ENCODE data around the gene LRG1.
"Not testable (repeated sequence)": the region's sequence is repeated elsewhere in the genome, so short reads cannot be mapped to it uniquely, and the experiment has no call there.

Gene LRG1

DNA sequence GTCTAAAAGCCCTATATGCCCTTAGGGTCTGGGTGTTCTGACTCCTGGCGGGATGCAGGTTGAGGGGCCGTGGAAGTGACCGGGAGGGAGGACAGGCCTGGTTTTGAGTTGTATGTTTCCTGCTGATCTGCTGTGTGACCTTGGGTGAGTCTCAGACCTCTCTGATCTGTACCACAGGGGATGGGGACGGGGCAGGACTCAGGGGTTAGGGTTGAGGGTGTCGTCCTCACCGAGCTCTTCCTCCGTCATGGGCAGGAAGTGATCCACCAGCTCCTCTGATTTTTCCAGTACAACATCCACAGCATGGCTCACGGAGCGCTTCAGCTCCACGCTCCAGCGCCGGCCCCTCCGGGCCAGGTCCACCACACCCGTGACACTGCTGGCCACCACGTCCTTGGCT is 11.0 kb downstream of the LRG1 start:
- Histone ChIP-seq H3K36me3 (ENCODE audit: control insufficient read depth in 1 of 2, insufficient read depth in 2 of 2, low read depth in 1 of 2, low read length in 2 of 2) (no peaks in the 10 kb centered on the region), H3K9me3 (ENCODE audit: control insufficient read depth, low read length) (no peaks in the 10 kb centered on the region), H3K4me3 (ENCODE audit: insufficient read depth in 1 of 2, low read depth in 1 of 2, low read length in 2 of 2) (no peak overlapping the region), H2BK12ac (ENCODE audit: low read length in 2 of 2) (no peak overlapping the region), H3K27me3 (ENCODE audit: control insufficient read depth in 1 of 2, insufficient read depth in 1 of 2, low read length in 2 of 2) (peaks cover 20 to 37% of the 10 kb centered on the region in 2 experiments), H3K23ac (ENCODE audit: low read length in 2 of 2) (no peak overlapping the region), H3K4me1 (ENCODE audit: control insufficient read depth, insufficient read depth, low read depth, low read length) (peaks cover 2% of the 10 kb centered on the region), H3K18ac (ENCODE audit: low read depth in 1 of 2, low read length in 2 of 2) (no peak overlapping the region), H4K91ac (ENCODE audit: low read length) (no peak overlapping the region), H3K14ac (ENCODE audit: low read length in 2 of 2) (no peak overlapping the region), H2BK15ac (ENCODE audit: low read depth, poor library complexity, severe bottlenecking) (no peak overlapping the region), H2AK5ac (ENCODE audit: low read length, severe bottlenecking) (no peak overlapping the region), H2AFZ (ENCODE audit: low read depth, low read length) (no peak overlapping the region), H2BK120ac (ENCODE audit: low read depth, low read length) (no peak overlapping the region), H4K8ac (ENCODE audit: low read length) (no peak overlapping the region), H2BK5ac (ENCODE audit: low read depth, low read length, poor library complexity, severe bottlenecking) (no peak overlapping the region), H3K9ac (ENCODE audit: low read length) (no peak overlapping the region), H3K79me1 (replicated peaks; ENCODE audit: low read length, poor library complexity, severe bottlenecking) (no peaks in the 10 kb centered on the region), H3K4ac (ENCODE audit: low read depth in 1 of 2, low read length in 2 of 2) (no peak overlapping the region), H3K4me2 (ENCODE audit: low read length, poor library complexity, severe bottlenecking) (no peak overlapping the region), H3K27ac (ENCODE audit: low read length, poor library complexity, severe bottlenecking) (no peak overlapping the region)
- DNase-seq: no peak
- WGBS: 91% methylated on average over 15 of the region's 15 CpGs

DNA sequence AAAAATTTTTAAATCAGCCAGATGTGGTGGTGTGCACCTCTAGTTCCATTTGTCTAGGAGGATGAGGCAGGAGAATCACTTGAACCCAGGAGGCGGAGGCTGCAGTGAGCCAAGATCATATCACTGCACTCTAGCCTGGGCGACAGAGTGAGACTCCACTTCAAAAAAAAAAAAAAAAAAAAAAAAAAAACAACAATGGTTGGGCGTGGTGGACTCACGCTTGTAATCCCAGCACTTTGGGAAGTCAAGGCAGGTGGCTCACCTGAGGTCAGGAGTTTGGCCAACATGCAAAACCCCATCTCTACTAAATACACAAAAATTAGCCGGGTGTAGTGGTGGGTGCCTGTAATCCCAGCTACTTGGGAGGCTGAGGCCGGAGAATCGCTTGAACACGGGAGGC is 12.5 kb downstream of the LRG1 start:
- WGBS: 97% methylated on average over 8 of the region's 8 CpGs
- not testable (repeated sequence) for H2BK12ac ChIP-seq (ENCODE audit: low read length in 2 of 2); H2BK15ac ChIP-seq (ENCODE audit: low read depth, poor library complexity, severe bottlenecking); H3K23ac ChIP-seq (ENCODE audit: low read length in 2 of 2); H2BK120ac ChIP-seq (ENCODE audit: low read depth, low read length); H3K14ac ChIP-seq (ENCODE audit: low read length in 2 of 2); H3K4me1 ChIP-seq (ENCODE audit: control insufficient read depth, insufficient read depth, low read depth, low read length); H3K9me3 ChIP-seq (ENCODE audit: control insufficient read depth, low read length); H3K79me1 ChIP-seq (replicated peaks; ENCODE audit: low read length, poor library complexity, severe bottlenecking); H2BK5ac ChIP-seq (ENCODE audit: low read depth, low read length, poor library complexity, severe bottlenecking); H3K27ac ChIP-seq (ENCODE audit: low read length, poor library complexity, severe bottlenecking); H3K18ac ChIP-seq (ENCODE audit: low read depth in 1 of 2, low read length in 2 of 2); H2AK5ac ChIP-seq (ENCODE audit: low read length, severe bottlenecking); H3K4me2 ChIP-seq (ENCODE audit: low read length, poor library complexity, severe bottlenecking); H3K4me3 ChIP-seq (ENCODE audit: insufficient read depth in 1 of 2, low read depth in 1 of 2, low read length in 2 of 2); H2AFZ ChIP-seq (ENCODE audit: low read depth, low read length); H4K91ac ChIP-seq (ENCODE audit: low read length); H3K36me3 ChIP-seq (ENCODE audit: control insufficient read depth in 1 of 2, insufficient read depth in 2 of 2, low read depth in 1 of 2, low read length in 2 of 2); DNase-seq; H3K4ac ChIP-seq (ENCODE audit: low read depth in 1 of 2, low read length in 2 of 2); H3K9ac ChIP-seq (ENCODE audit: low read length); H4K8ac ChIP-seq (ENCODE audit: low read length)
- peaks cover 14 to 27% of the 10 kb centered on the region in 2 experiments for H3K27me3 ChIP-seq (ENCODE audit: control insufficient read depth in 1 of 2, insufficient read depth in 1 of 2, low read length in 2 of 2)

DNA sequence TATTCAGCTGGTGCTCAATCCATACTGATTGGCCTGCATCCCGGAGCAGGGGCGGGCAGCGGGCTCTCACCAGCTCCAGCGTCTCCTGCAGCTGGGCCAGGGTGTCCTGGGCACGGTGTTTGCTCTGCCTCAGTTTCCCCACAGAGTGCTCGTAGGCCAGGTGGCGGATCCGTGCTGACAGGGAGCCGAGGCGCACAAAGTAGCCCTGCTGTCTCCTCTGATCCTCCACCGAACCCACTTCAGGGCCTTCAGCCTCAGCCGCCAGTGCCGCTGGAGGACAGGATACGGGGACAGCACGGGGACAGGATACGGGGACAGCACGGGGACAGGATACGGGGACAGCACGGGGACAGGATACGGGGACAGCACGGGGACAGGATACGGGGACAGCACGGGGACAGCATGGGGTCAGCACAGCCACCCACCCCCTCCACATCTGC is 14.3 kb downstream of the LRG1 start:
- Histone ChIP-seq H4K91ac (ENCODE audit: low read length) (no peak overlapping the region), H3K4me1 (ENCODE audit: control insufficient read depth, insufficient read depth, low read depth, low read length) (peaks cover 10% of the 10 kb centered on the region), H3K27me3 (ENCODE audit: control insufficient read depth in 1 of 2, insufficient read depth in 1 of 2, low read length in 2 of 2) (peaks cover 14 to 17% of the 10 kb centered on the region in 2 experiments), H3K36me3 (ENCODE audit: control insufficient read depth in 1 of 2, insufficient read depth in 2 of 2, low read depth in 1 of 2, low read length in 2 of 2) (no peaks in the 10 kb centered on the region), H3K9ac (ENCODE audit: low read length) (no peak overlapping the region), H4K8ac (ENCODE audit: low read length) (no peak overlapping the region), H2BK15ac (ENCODE audit: low read depth, poor library complexity, severe bottlenecking) (no peak overlapping the region), H3K79me1 (replicated peaks; ENCODE audit: low read length, poor library complexity, severe bottlenecking) (no peaks in the 10 kb centered on the region), H3K4me3 (ENCODE audit: insufficient read depth in 1 of 2, low read depth in 1 of 2, low read length in 2 of 2) (no peak overlapping the region), H3K9me3 (ENCODE audit: control insufficient read depth, low read length) (no peaks in the 10 kb centered on the region), H3K18ac (ENCODE audit: low read depth in 1 of 2, low read length in 2 of 2) (no peak overlapping the region), H3K23ac (ENCODE audit: low read length in 2 of 2) (no peak overlapping the region), H2BK120ac (ENCODE audit: low read depth, low read length) (no peak overlapping the region), H2AK5ac (ENCODE audit: low read length, severe bottlenecking) (no peak overlapping the region), H3K4me2 (ENCODE audit: low read length, poor library complexity, severe bottlenecking) (no peak overlapping the region), H2BK5ac (ENCODE audit: low read depth, low read length, poor library complexity, severe bottlenecking) (no peak overlapping the region), H3K14ac (ENCODE audit: low read length in 2 of 2) (no peak overlapping the region), H2BK12ac (ENCODE audit: low read length in 2 of 2) (no peak overlapping the region), H2AFZ (ENCODE audit: low read depth, low read length) (no peak overlapping the region), H3K27ac (ENCODE audit: low read length, poor library complexity, severe bottlenecking) (no peak overlapping the region), H3K4ac (ENCODE audit: low read depth in 1 of 2, low read length in 2 of 2) (no peak overlapping the region)
- 86% methylated on average over 19 of the region's 23 CpGs for WGBS
- DNase-seq: no peak

DNA sequence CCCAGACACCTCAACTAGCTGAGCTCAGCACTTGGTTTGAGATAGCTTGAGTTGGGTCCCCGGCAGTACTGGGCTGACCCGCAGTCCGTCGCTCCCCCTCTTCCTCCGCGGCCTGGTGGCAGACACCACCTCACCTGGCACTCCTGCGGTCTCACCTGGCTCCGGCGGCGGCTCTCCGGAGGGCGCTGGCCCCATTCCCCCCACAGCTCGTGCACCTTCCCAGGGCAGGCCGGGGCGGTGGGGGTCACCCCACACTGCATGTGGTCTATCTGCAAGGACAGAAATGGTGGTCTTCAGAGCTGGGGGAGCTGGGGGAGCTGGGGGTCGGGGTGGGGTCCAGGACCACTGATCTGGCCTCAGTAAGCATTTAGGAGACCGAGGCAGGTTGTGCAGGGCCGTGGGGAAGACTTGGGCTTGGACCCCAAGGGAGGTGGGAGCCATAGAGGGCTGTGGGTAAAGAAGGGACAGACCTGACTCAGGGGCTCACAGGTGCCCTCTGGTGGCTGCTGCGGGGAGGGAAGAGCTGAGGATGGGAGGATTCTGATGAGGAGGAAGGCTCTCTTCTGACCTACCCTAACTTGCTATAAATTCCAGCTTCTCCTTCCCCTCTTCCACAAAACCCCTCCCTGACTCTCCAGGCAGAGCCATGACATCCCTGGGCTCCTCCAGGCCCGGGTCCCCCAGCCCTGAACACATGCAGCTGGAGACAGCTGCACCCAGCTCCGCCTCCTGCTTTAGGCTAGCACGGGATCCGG is 14.9 kb downstream of the LRG1 start:
- WGBS: 78% methylated on average over 22 of the region's 23 CpGs
- Histone ChIP-seq H3K4me1 (ENCODE audit: control insufficient read depth, insufficient read depth, low read depth, low read length) (peaks cover 10% of the 10 kb centered on the region), H2BK120ac (ENCODE audit: low read depth, low read length) (no peak overlapping the region), H3K9me3 (ENCODE audit: control insufficient read depth, low read length) (no peaks in the 10 kb centered on the region), H3K27me3 (ENCODE audit: control insufficient read depth in 1 of 2, insufficient read depth in 1 of 2, low read length in 2 of 2) (peaks cover 11 to 12% of the 10 kb centered on the region in 2 experiments), H3K4me2 (ENCODE audit: low read length, poor library complexity, severe bottlenecking) (no peak overlapping the region), H2BK15ac (ENCODE audit: low read depth, poor library complexity, severe bottlenecking) (no peak overlapping the region), H2AFZ (ENCODE audit: low read depth, low read length) (no peak overlapping the region), H2AK5ac (ENCODE audit: low read length, severe bottlenecking) (no peak overlapping the region), H3K4me3 (ENCODE audit: insufficient read depth in 1 of 2, low read depth in 1 of 2, low read length in 2 of 2) (no peak overlapping the region), H3K4ac (ENCODE audit: low read depth in 1 of 2, low read length in 2 of 2) (no peak overlapping the region), H3K79me1 (replicated peaks; ENCODE audit: low read length, poor library complexity, severe bottlenecking) (no peaks in the 10 kb centered on the region), H4K91ac (ENCODE audit: low read length) (no peak overlapping the region), H2BK12ac (ENCODE audit: low read length in 2 of 2) (no peak overlapping the region), H3K27ac (ENCODE audit: low read length, poor library complexity, severe bottlenecking) (no peak overlapping the region), H2BK5ac (ENCODE audit: low read depth, low read length, poor library complexity, severe bottlenecking) (no peak overlapping the region), H4K8ac (ENCODE audit: low read length) (no peak overlapping the region), H3K23ac (ENCODE audit: low read length in 2 of 2) (no peak overlapping the region), H3K18ac (ENCODE audit: low read depth in 1 of 2, low read length in 2 of 2) (no peak overlapping the region), H3K14ac (ENCODE audit: low read length in 2 of 2) (no peak overlapping the region), H3K9ac (ENCODE audit: low read length) (no peak overlapping the region), H3K36me3 (ENCODE audit: control insufficient read depth in 1 of 2, insufficient read depth in 2 of 2, low read depth in 1 of 2, low read length in 2 of 2) (no peaks in the 10 kb centered on the region)
- peak; percentile 45 for DNase-seq

Measured in mesenchymal stem cell (in vitro differentiated cells and primary cell).